ENCODE data around the gene CEP57. TPM values are rescaled to one million over a fixed set of nuclear protein-coding genes. Genes with fewer than 3 reads are reported as not detected.
"Not testable (repeated sequence)": the region's sequence is repeated elsewhere in the genome, so short reads cannot be mapped to it uniquely, and the experiment has no call there.

CEP57 gene
- polyA plus RNA-seq, 1 experiment = 18.3 TPM

DNA sequence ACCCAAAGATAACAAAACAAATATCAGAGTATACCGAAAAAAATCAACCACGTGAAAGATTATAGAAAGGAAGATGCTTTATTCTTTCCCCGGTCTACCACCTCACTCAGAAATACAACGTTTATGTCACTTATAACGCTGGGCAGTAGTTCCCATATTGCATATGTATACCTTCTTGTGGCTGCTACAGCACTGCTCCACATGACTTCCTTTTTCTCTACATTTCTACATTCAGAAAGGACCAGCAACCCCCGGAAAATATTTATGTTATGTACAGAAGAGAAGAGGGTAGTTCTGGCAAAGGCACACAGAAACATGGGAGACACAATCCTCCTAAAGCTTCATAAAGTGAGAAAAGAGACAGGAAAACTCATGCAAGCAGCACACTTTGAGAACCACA lies 76.8 kb downstream of the CEP57 start:
- H3K27me3 ChIP-seq (ENCODE audit: control insufficient read depth, insufficient read depth, low read length) = no peaks in the 10 kb centered on the region
- H3K4me3 ChIP-seq (ENCODE audit: low read depth, low read length) = no peak overlapping the region
- ChIA-PET CTCF (no interaction called here), POLR2A (no interaction called here)
- DNase-seq (ENCODE audit: low read depth) = no peak
- TF ChIP-seq, protein P1, sequence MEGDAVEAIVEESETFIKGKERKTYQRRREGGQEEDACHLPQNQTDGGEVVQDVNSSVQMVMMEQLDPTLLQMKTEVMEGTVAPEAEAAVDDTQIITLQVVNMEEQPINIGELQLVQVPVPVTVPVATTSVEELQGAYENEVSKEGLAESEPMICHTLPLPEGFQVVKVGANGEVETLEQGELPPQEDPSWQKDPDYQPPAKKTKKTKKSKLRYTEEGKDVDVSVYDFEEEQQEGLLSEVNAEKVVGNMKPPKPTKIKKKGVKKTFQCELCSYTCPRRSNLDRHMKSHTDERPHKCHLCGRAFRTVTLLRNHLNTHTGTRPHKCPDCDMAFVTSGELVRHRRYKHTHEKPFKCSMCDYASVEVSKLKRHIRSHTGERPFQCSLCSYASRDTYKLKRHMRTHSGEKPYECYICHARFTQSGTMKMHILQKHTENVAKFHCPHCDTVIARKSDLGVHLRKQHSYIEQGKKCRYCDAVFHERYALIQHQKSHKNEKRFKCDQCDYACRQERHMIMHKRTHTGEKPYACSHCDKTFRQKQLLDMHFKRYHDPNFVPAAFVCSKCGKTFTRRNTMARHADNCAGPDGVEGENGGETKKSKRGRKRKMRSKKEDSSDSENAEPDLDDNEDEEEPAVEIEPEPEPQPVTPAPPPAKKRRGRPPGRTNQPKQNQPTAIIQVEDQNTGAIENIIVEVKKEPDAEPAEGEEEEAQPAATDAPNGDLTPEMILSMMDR (IDR thresholded peaks at IDR 0.05; ENCODE audit: insufficient read depth, low read depth, low read length) = no peak
- no peaks in the 10 kb centered on the region; the same call in none of the 2 replicates for H3K36me3 ChIP-seq (ENCODE audit: control insufficient read depth, insufficient read depth, low read length)

DNA sequence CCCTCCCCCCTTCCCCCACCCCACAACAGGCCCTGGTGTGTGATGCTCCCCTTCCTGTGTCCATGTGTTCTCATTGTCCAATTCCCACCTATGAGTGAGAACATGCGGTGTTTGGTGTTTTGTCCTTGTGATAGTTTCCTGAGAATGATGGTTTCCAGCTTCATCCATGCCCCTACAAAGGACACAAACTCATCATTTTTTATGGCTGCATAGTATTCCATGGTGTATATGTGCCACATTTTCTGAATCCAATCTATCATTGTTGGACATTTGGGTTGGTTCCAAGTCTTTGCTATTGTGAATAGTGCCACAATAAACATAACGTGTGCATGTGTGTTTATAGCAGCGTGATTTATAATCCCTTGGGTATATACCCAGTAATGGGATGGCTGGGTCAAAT lies 80.6 kb downstream of the CEP57 start:
- DNase-seq (ENCODE audit: low read depth); CTCF ChIA-PET; H3K36me3 ChIP-seq (ENCODE audit: control insufficient read depth, insufficient read depth, low read length); H3K27me3 ChIP-seq (ENCODE audit: control insufficient read depth, insufficient read depth, low read length); H3K4me3 ChIP-seq (ENCODE audit: low read depth, low read length); POLR2A ChIA-PET: not testable (repeated sequence)

DNA sequence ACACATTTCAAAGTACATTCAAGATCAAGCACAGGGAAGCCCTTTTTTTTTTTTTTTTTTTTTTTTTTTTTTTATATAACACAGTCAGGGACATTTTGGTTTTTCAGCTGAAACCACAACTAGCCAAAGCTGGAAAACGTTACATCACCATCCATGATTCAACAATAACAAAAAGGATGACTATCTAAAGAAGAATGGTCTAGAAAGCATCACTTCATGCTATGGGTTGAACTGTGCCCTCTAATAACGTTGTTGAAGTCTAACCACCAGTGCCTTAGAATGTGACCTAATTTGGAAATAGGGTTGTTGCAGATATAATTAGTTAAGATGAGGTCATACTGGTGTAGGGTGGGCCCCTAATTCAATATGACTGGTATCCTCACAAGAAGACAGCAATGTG lies 87.0 kb downstream of the CEP57 start:
- Histone ChIP-seq H3K36me3 (ENCODE audit: control insufficient read depth, insufficient read depth, low read length) (no peaks in the 10 kb centered on the region), H3K27me3 (ENCODE audit: control insufficient read depth, insufficient read depth, low read length) (no peaks in the 10 kb centered on the region), H3K4me3 (ENCODE audit: low read depth, low read length) (no peak overlapping the region)
- POLR2A ChIA-PET = interaction anchor here (0.6 kb wide), 2 partner anchors 89 to 365 kb away, joined by 7 to 14 read pairs; no protein-coding TSS in a partner anchor
- TF ChIP-seq, protein P1 (IDR thresholded peaks at IDR 0.05; ENCODE audit: insufficient read depth, low read depth, low read length) = no peak
- peak; percentile 99 for DNase-seq (ENCODE audit: low read depth)
- CTCF ChIA-PET = no interaction called here

Small RNA genes lying within 50 kb of the gene (small RNA-seq; reads per million reads assigned to genes)
- gene RNA5SP345 (ENCODE audit: insufficient read length, low read depth, low replicate concordance) = not detected

Other genes starting within 250 kb of the CEP57 start
- 9.4 and 19.9 TPM in 2 replicates for gene FAM76B, start 716 bp upstream of the CEP57 start, polyA plus RNA-seq (2011; rRNA removed)
- 19.3 and 37.3 TPM in 2 replicates for gene MTMR2, start 133.6 kb downstream of the CEP57 start, polyA plus RNA-seq (2011; rRNA removed)

All from BJ (cell line).